Omental fat pad (tissue), 4 donors: Measurements from ENCODE around the gene ZNF366. TPM values are rescaled to one million over a fixed set of nuclear protein-coding genes. Genes with fewer than 3 reads are reported as not detected.
"Not testable (repeated sequence)": the region's sequence is repeated elsewhere in the genome, so short reads cannot be mapped to it uniquely, and the experiment has no call there.

Experiments used
- ATAC-seq: fragments of 150-250 bp; one replicate; pipeline ENCODE4 v1.9.1; 2016; ENCODE audit warnings: mild to moderate bottlenecking, moderate library complexity; ENCODE audit not compliant: low FRiP score
- DNase-seq: peaks from one replicate; pipeline ENCODE4 v3.0.0-alpha.2; 2019; ENCODE audit warnings: low spot score
- total RNA-seq, 4 donors: library from RNA; depleted of rRNA; stranded (reverse); fragments of >200 nt; gene quantifications; one replicate each; pipeline ENCODE4 v1.1.0, GENCODE V29; 2016
- TF ChIP-seq, protein P1 (sequence below), 3 donors: fragments of 450-650 bp; IDR thresholded peaks; one replicate each; pipeline ENCODE4 v1.5.1; 2016 to 2017; ENCODE audit warnings: antibody characterized with exemption in 3 of 3, mild to moderate bottlenecking in 3 of 3, moderate library complexity in 2 of 3

ZNF366 gene
- total RNA-seq, 4 donors from 2014 or later: 0.74 to 25.2 (median 6.5) TPM

DNA sequence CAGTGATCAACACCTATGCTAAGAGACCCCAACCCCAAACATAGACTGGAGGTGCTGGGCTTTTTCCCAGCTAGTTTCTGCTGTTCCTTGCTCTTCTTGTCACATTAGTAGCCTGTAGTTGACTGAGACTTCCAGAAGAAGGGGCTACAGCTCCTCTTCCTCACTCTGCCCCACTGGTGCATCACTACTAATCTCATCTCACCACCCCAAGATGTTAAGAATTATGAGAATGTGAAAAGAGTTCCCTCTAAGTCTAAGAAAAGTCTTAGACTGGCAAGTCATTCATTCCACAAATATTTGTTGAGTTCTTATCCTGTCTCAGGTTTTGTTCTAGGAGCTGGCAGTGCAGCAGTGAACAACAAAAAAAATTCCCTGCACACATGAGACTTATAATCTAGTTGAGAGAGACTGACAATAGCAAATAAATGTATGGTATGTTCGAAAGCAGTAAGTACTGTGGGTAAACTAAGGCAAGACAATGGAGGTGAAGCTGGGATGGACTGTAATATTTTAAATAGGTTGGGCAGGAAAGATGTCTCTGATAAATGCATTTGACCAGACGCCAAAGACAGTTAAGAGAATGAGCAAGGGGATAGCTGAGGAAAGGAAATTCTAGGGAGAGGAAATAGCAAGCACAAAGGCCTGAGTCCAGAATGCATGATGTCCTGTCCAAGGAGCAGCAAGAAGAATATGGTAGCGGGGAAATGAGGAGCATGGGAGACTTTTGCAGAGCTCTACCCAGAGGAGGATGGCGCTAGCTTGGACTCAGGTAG lies 94.7 kb downstream of the ZNF366 start:
- TF ChIP-seq, protein P1, sequence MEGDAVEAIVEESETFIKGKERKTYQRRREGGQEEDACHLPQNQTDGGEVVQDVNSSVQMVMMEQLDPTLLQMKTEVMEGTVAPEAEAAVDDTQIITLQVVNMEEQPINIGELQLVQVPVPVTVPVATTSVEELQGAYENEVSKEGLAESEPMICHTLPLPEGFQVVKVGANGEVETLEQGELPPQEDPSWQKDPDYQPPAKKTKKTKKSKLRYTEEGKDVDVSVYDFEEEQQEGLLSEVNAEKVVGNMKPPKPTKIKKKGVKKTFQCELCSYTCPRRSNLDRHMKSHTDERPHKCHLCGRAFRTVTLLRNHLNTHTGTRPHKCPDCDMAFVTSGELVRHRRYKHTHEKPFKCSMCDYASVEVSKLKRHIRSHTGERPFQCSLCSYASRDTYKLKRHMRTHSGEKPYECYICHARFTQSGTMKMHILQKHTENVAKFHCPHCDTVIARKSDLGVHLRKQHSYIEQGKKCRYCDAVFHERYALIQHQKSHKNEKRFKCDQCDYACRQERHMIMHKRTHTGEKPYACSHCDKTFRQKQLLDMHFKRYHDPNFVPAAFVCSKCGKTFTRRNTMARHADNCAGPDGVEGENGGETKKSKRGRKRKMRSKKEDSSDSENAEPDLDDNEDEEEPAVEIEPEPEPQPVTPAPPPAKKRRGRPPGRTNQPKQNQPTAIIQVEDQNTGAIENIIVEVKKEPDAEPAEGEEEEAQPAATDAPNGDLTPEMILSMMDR (IDR thresholded peaks at IDR 0.05): no peak
- no peak for ATAC-seq

DNA sequence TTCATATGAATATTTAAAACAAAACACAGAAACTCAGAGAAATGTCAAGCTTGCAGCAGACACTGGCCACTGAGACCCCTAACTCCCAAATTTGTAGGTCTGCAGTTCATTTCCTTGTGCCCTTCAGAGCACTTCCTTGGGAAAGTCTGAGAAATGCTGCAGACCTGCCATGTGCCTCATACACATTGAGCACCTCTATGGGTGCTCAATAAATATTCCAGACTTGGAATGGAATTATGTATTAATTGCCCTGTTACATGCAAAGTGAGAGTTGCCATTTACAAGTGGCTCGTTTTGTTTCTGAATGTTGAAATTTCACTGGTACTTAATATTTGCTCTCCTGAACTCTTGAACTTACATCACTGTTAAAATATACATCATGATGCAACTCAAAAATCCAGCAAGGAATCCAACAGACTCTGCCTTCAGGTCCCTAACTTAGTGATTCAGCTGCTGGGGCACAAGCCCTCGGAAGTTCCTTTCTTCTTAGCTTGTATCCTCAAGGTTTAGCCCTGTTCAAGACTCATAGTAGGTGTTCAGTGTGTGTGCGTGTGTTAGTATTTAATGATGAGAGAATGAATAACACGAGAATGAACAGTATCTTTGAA lies 96.4 kb downstream of the ZNF366 start:
- DNase-seq: no peak
- TF ChIP-seq, protein P1 (IDR thresholded peaks at IDR 0.05): no peak
- no peak for ATAC-seq

More for the DNA sequence above, 94.7 kb downstream of the ZNF366 start:
- DNase-seq: no peak

DNA sequence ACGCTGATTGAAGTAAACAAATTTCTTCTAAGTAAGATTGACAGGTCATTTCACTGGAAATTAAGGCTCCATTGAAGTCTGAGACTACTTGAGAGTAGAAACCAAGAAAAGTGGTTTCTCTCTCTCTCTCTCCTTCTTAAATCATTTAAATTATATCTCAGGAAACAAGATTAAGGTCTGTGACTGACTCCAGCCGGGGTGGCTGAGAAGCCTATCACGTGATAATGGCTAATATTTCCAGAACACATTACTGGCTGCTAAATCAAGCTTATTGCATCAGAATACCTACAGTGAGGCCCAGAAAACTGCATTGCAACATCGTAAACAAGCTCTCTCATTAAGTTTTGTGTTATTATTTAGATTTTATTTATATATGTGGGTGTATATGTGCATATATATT lies 98.6 kb downstream of the ZNF366 start:
- no peak for DNase-seq
- TF ChIP-seq, protein P1 (IDR thresholded peaks at IDR 0.05): no peak
- ATAC-seq: no peak

DNA sequence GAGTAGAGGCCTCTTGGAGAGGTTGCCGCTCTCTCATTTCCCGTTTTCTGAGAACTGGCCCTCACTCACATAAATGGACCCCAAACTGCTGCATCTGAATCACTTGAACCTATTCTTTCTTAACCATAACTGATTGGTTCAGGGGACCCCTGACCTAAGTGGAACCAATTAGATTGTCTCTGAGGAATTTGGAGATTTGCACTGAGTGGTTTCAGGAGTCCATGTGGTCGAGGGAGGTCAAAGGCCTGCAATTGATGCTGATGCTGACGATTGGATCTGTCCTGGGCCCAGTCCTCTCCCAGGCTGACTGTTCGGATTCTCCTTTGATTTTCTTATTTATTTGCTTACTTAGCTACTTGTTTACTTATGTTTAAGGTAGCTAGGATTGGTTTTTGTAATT lies 99.1 kb downstream of the ZNF366 start:
- ATAC-seq: no peak
- TF ChIP-seq, protein P1 (IDR thresholded peaks at IDR 0.05): no peak
- DNase-seq: no peak

DNA sequence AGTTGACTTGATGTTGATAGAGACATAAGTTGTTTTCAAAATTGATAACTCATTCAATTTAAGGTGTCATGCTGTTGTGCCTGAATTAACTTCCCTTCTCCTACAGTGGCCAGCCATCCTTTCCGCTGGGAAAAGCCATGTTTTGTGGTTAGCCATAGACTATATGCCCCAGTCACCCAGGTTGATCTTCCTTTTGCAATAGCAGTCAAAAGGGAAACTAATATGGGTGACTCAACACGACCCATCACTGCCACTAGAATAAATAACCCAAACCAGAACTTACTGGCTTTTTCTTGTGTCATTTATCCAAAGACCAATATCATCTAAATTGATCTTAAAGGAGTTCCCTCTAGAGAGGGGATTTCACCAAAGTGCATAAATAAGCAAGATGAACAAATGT lies 99.7 kb downstream of the ZNF366 start:
- ATAC-seq: no peak
- DNase-seq: no peak
- TF ChIP-seq, protein P1 (IDR thresholded peaks at IDR 0.05): no peak

DNA sequence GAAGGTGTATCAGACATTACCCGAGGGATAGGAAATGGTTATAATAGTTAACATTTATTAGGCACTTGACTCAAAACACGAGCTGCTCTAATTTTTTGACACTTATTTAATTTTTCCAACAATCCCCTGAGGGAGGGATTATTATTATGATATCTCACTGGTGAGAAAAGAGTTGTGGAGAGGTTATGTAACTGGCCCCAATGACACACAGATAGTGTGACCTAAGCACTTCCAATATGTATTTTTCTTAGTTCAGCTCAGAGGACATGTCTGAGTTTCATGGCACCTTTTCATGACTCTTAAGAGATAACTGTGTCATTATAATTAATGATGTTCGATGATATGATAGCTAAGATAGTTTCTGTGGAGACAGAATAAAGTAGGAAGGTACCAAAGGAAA lies 100.1 kb downstream of the ZNF366 start:
- no peak for ATAC-seq
- DNase-seq: no peak
- TF ChIP-seq, protein P1 (IDR thresholded peaks at IDR 0.05): no peak

DNA sequence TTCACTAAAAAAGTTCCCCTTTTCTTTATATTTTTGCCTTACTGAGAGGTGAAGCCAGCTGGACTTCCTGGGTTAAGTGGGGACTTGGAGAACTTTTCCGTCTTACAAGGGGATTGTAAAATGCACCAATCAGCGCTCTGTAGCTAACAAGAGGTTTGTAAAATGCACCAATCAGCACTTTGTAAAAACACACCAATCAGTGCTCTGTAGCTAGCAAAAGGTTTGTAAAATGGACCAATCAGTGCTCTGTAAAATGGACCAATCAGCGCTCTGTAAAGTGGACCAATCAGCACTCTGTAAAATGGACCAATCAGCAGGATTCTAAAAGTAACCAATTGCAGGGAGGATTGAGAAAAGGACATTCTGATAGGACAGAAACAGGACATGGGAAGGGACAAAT lies 102.4 kb downstream of the ZNF366 start:
- ATAC-seq, DNase-seq: not testable (repeated sequence)
